Measurements from ENCODE around the gene SMARCD3.

The SMARCD3 gene

DNA sequence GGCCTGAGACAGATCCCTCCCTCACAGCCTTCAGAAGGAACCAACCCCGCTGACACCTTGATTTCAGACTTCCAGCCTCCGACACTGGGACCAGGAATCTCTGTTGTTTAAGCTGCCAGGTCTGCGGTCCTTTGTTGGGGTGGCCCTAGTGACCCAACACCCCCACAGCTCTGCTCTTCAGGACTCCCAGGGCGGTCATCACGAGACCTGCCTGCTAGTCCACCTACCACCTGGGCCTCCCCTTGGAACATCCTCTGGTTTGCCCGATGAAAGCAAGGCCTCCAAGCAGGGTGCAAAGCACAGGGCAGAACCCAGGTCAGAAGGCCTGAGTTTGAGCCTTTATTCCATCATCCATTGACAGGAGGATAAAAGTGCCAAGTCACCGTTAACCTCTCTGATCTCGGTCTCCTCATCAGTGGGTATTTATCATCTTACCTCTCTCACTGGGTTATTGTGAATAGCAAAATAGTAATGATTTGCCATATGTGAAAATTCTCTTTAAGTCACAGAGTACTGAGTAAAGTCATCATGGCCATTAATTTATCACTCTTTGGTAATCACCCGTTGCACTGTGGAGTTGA lies 16.9 kb upstream of the SMARCD3 start:
- no peak for TF ChIP-seq Cebpa-rat (IDR thresholded peaks at IDR 0.05)
- H3K4me2 ChIP-seq: no peak overlapping the region
- no peaks in the 10 kb centered on the region for H3K36me3 ChIP-seq
- H4K20me1 ChIP-seq: 0 out of 22 replicates have a peak, but pooled peaks cover 0 to 3% (median 0%) of the 10 kb centered on the region in 11 experiments
- H3K4me1 ChIP-seq: no peaks in the 10 kb centered on the region; a peak in 1 of 20 replicates
- H3K9me3 ChIP-seq (replicated peaks in 1 of 11): no peaks in the 10 kb centered on the region
- no peak overlapping the region for H3K4me3 ChIP-seq
- H3K9ac ChIP-seq: no peak overlapping the region
- peaks cover 0 to 3% (median 0%) of the 10 kb centered on the region in 11 experiments; a peak in 3 of 22 replicates for H3K27me3 ChIP-seq
- no peak overlapping the region for H3K27ac ChIP-seq

GRCh38 chr7:151264615-151265014 lies 16.1 kb upstream of the SMARCD3 start:
- H3K4me3 ChIP-seq: no peak overlapping the region
- peaks cover 0 to 5% (median 0%) of the 10 kb centered on the region in 11 experiments; a peak in 4 of 22 replicates for H3K27me3 ChIP-seq
- no peaks in the 10 kb centered on the region for H3K36me3 ChIP-seq
- no peak overlapping the region for H3K4me2 ChIP-seq
- no peak overlapping the region for H3K9ac ChIP-seq
- H4K20me1 ChIP-seq: 0 out of 22 replicates have a peak, but pooled peaks cover 0 to 3% (median 0%) of the 10 kb centered on the region in 11 experiments
- no peak for TF ChIP-seq Cebpa-rat (IDR thresholded peaks at IDR 0.05)
- no peaks in the 10 kb centered on the region; a peak in 1 of 20 replicates for H3K4me1 ChIP-seq
- H3K9me3 ChIP-seq (replicated peaks in 1 of 11): no peaks in the 10 kb centered on the region
- H3K27ac ChIP-seq: no peak overlapping the region

DNA sequence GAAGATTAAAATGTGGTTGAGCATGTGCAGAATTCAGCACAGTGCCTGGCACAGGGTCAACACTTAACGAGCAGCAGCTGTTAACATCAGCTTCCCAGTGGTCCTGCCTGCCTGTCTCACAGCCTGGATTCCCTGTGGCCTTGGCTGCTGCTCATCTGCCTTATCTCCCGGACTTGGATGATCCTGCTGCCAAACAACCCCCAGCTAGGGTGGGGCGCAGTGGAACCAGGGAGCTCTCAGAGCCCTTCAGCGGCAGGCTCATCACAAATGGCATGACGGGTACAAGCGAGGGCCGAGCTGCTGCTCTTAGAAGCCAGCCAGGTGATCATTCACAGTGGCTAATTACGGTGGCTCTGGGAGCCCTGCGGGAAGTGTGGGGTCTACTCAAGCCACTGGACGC lies 13.0 kb upstream of the SMARCD3 start:
- TF ChIP-seq Cebpa-rat (IDR thresholded peaks at IDR 0.05): no peak
- no peak overlapping the region for H3K27ac ChIP-seq
- peaks cover 7 to 27% (median 22%) of the 10 kb centered on the region in 11 experiments; a peak in 21 of 22 replicates for H3K27me3 ChIP-seq
- no peak overlapping the region for H3K4me3 ChIP-seq
- H3K4me2 ChIP-seq: no peak overlapping the region
- H3K9ac ChIP-seq: no peak overlapping the region
- H3K9me3 ChIP-seq (replicated peaks in 1 of 11): no peaks in the 10 kb centered on the region
- no peaks in the 10 kb centered on the region for H3K4me1 ChIP-seq
- no peaks in the 10 kb centered on the region; a peak in 3 of 22 replicates for H4K20me1 ChIP-seq
- H3K36me3 ChIP-seq: no peaks in the 10 kb centered on the region

- no peak overlapping the region for H3K4me3 ChIP-seq
- no peaks in the 10 kb centered on the region for H3K9me3 ChIP-seq (replicated peaks in 1 of 11)
- H3K9ac ChIP-seq: no peak overlapping the region
- H3K4me1 ChIP-seq: no peaks in the 10 kb centered on the region
- TF ChIP-seq Cebpa-rat (IDR thresholded peaks at IDR 0.05): no peak
- H3K36me3 ChIP-seq: no peaks in the 10 kb centered on the region
- H3K4me2 ChIP-seq: no peak overlapping the region
- H3K27me3 ChIP-seq: peaks cover 13 to 33% (median 29%) of the 10 kb centered on the region in 11 experiments
- no peaks in the 10 kb centered on the region; a peak in 3 of 22 replicates for H4K20me1 ChIP-seq
- no peak overlapping the region for H3K27ac ChIP-seq
Measured at GRCh38 chr7:151260883-151261282, 12.4 kb upstream of the SMARCD3 start.

- Histone ChIP-seq H3K36me3 (no peaks in the 10 kb centered on the region), H3K4me3 (no peak overlapping the region), H3K4me1 (no peaks in the 10 kb centered on the region), H3K9me3 (replicated peaks in 1 of 11) (no peaks in the 10 kb centered on the region), H3K4me2 (no peak overlapping the region), H3K9ac (no peak overlapping the region), H3K27ac (no peak overlapping the region), H4K20me1 (peaks cover 0 to 1% (median 0%) of the 10 kb centered on the region in 11 experiments; a peak in 6 of 22 replicates), H3K27me3 (peaks cover 14 to 38% (median 33%) of the 10 kb centered on the region in 11 experiments)
- TF ChIP-seq Cebpa-rat (IDR thresholded peaks at IDR 0.05): no peak
Measured at GRCh38 chr7:151260471-151260870, 12.0 kb upstream of the SMARCD3 start.

- TF ChIP-seq Cebpa-rat (IDR thresholded peaks at IDR 0.05): no peak
- Histone ChIP-seq H3K27ac (no peak overlapping the region), H3K9me3 (replicated peaks in 1 of 11) (no peaks in the 10 kb centered on the region), H3K4me3 (no peak overlapping the region), H3K9ac (no peak overlapping the region), H3K4me2 (no peak overlapping the region), H3K4me1 (no peaks in the 10 kb centered on the region), H3K36me3 (no peaks in the 10 kb centered on the region), H3K27me3 (peaks cover 39 to 62% (median 58%) of the 10 kb centered on the region in 11 experiments), H4K20me1 (peaks cover 0 to 25% (median 5%) of the 10 kb centered on the region in 11 experiments; a peak in 12 of 22 replicates)
Measured at GRCh38 chr7:151257990-151258389, 9.5 kb upstream of the SMARCD3 start.

GRCh38 chr7:151256410-151257045 lies 8.0 kb upstream of the SMARCD3 start:
- no peaks in the 10 kb centered on the region for H3K9me3 ChIP-seq (replicated peaks in 1 of 11)
- H3K9ac ChIP-seq: no peak overlapping the region
- peaks cover under 1 to 9% (median 8%) of the 10 kb centered on the region in 10 experiments; a peak in 16 of 20 replicates for H3K4me1 ChIP-seq
- H3K4me2 ChIP-seq: no peak overlapping the region
- H3K27me3 ChIP-seq: peaks cover 54 to 77% (median 72%) of the 10 kb centered on the region in 11 experiments
- H3K27ac ChIP-seq: no peak overlapping the region
- TF ChIP-seq Cebpa-rat (IDR thresholded peaks at IDR 0.05): no peak
- peaks cover 0 to 38% (median 13%) of the 10 kb centered on the region in 11 experiments; a peak in 12 of 22 replicates for H4K20me1 ChIP-seq
- H3K4me3 ChIP-seq: no peak overlapping the region
- no peaks in the 10 kb centered on the region for H3K36me3 ChIP-seq

DNA sequence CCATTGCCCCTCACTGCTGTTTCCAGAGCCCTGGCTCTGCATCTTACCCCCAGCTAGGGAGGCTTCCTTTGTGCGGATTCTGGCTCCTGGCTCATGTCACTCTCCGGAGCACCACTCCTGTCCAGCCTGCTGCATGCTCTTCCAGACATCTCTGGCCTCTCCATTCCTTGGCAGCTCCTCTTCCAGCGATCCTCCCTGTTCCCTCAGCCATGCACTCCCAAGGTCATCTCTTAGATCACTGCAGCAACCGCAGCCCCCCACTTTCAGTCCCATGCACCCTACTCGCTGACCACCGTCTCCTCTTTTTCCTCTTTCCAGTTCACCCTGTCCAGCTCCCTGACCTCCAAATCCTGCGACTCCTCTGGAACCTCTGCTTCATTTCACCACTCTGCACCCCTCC lies 6.9 kb upstream of the SMARCD3 start:
- Histone ChIP-seq H3K27me3 (peaks cover 65 to 85% (median 83%) of the 10 kb centered on the region in 11 experiments), H3K36me3 (no peaks in the 10 kb centered on the region), H3K9me3 (replicated peaks in 1 of 11) (no peaks in the 10 kb centered on the region)

DNA sequence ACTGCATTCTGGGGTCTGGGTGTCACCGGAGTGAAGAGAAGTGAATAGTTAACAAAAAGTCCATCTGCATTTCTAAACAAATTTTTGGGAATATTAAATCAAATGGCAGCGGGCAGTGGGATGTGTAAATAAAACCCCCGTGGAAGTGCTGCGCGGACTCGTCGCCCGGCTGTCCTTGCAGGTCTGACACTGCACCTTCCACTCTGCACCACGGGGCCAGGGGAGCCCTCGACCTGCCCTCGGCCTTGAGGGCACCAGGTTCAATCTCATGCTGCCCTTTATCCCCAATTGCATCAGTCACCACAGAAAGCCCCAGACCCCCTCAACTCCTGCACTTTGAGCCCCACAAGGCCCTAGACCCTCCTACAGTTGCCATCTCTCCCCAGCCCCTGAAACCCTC lies 6.4 kb upstream of the SMARCD3 start:
- no peak for TF ChIP-seq Cebpa-rat (IDR thresholded peaks at IDR 0.05)

More for the DNA sequence above, 6.9 kb upstream of the SMARCD3 start:
- H3K4me3 ChIP-seq: no peak overlapping the region
- no peak overlapping the region for H3K4me2 ChIP-seq
- H3K27ac ChIP-seq: no peak overlapping the region
- peaks cover 5 to 15% (median 13%) of the 10 kb centered on the region in 10 experiments; a peak in 17 of 20 replicates for H3K4me1 ChIP-seq
- H3K9ac ChIP-seq: no peak overlapping the region
- TF ChIP-seq Cebpa-rat (IDR thresholded peaks at IDR 0.05): no peak
- H4K20me1 ChIP-seq: peaks cover 0 to 50% (median 24%) of the 10 kb centered on the region in 11 experiments; a peak in 16 of 22 replicates

More for the DNA sequence above, 6.4 kb upstream of the SMARCD3 start:
- H3K9ac ChIP-seq: no peak overlapping the region
- H3K4me2 ChIP-seq: no peak overlapping the region
- no peaks in the 10 kb centered on the region for H3K9me3 ChIP-seq (replicated peaks in 1 of 11)
- H3K27me3 ChIP-seq: peaks cover 70 to 91% (median 89%) of the 10 kb centered on the region in 11 experiments
- no peak overlapping the region for H3K4me3 ChIP-seq
- H3K27ac ChIP-seq: no peak overlapping the region
- peaks cover 6 to 21% (median 16%) of the 10 kb centered on the region in 10 experiments; a peak in 18 of 20 replicates for H3K4me1 ChIP-seq
- peaks cover 0 to 55% (median 29%) of the 10 kb centered on the region in 11 experiments; a peak in 16 of 22 replicates for H4K20me1 ChIP-seq
- no peaks in the 10 kb centered on the region for H3K36me3 ChIP-seq
